HG03135 (cell line): ENCODE measurements around the gene GMCL2.
"Not testable (repeated sequence)": the region's sequence is repeated elsewhere in the genome, so short reads cannot be mapped to it uniquely, and the experiment has no call there.

Experiments
- ATAC-seq: cut with Tn5 transposase; IDR thresholded peaks from one replicate; pipeline ENCODE4 v1.9.1; 2021; ENCODE audit warnings: mild to moderate bottlenecking, moderate library complexity; ENCODE audit not compliant: unreplicated experiment

GMCL2 gene

GRCh38 chr5:178207183-178207916 is 20.2 kb upstream of the GMCL2 start:
- no peak for ATAC-seq

DNA sequence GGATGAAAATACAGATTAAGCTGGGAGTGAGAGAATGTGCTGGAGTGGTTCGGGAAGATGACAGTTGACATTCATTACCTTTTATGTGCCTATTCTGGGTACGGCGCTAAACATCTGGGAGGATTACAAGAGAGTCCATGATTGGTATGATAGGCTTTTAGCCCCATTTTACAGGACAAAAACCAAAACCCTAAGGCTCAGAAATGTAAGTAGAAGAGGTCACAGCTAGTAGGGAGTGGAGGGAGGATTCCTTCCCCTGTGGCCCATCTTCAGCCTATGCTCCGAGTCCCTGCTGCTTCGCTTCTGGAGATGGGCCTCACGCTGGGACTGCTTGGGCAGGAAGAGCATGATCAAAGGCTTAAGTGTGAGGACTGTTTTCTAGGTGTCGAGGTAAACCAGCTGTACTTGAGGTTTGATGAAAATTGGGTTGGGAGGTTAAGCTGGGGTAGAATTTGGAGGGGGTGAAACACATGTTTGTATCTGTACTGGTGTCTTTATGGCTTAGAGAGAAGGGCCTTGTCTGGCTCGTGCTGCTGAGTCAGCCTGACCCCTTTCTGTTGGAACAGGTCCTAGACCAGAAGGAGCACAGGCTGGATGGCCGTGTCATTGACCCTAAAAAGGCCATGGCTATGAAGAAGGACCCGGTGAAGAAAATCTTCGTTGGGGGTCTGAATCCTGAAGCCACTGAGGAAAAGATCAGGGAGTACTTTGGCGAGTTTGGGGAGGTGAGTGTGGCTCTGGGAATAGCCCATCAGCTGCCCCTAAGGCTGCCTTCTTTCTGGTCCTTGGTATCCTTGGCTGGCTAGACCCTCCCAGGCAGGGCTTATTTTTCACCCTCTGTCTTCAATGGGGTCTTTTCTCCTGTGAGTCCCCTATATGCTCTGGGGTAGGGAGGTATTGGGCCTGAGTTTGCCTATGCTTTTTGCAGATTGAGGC is 19.3 kb upstream of the GMCL2 start:
- ATAC-seq = no peak

DNA sequence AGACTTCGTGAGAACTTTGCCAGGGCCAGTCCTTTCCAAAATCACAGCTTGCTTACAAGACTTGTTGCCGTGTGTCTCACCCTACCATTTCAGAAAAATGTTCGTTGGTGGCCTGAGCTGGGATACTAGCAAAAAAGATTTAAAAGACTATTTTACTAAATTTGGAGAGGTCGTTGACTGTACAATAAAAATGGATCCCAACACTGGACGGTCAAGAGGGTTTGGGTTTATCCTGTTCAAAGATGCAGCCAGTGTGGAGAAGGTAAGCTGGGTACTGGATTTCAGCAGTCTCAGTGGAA is 18.5 kb upstream of the GMCL2 start:
- ATAC-seq = no peak

GRCh38 chr5:178204935-178205748 is 18.0 kb upstream of the GMCL2 start:
- ATAC-seq = peak; percentile 59

- peak; percentile 82 for ATAC-seq
Measured at GRCh38 chr5:178204182-178204934, 17.2 kb upstream of the GMCL2 start, which contains the start of gene HNRNPAB. Gene HNRNPAB (plus strand): TSS chr5:178204533. CDS start chr5:178204838, 305 bp downstream.

GRCh38 chr5:178203670-178204181 is 16.6 kb upstream of the GMCL2 start:
- peak; percentile 5 for ATAC-seq

DNA sequence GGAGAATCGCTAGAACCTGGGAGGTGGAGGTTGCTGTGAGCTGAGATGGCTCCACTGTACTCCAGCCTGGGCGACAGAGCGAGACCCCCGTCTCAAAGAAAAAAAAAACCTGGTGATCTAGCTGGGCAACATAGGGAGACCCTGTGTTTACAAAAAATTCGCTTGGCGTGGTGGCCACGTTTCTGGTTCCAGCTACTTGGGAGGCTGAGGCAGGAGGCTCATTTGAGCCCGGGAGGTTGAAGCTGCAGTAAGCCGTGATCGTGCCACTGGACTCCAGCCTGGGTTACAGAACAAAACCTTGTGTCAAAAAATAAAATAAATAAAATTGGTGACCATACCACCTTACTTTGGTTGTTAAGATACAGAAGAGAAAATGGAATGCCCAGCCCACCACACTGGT is 15.4 kb upstream of the GMCL2 start:
- ATAC-seq = no peak

DNA sequence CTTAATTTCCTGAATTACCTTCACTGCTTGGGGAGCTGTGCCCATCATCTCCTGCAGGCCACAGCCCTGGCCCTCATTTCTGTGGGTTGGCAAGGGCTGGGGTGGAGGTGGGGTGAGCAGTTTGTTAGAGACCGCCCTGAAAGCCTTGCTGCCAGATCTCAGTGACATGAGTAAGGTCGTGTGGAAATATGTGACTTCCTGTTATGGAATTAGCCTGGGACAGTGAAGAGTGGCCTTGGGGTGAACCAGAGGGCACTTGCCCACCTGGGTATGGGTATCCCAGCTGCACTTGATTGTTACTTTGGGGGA is 14.7 kb upstream of the GMCL2 start:
- no peak for ATAC-seq

DNA sequence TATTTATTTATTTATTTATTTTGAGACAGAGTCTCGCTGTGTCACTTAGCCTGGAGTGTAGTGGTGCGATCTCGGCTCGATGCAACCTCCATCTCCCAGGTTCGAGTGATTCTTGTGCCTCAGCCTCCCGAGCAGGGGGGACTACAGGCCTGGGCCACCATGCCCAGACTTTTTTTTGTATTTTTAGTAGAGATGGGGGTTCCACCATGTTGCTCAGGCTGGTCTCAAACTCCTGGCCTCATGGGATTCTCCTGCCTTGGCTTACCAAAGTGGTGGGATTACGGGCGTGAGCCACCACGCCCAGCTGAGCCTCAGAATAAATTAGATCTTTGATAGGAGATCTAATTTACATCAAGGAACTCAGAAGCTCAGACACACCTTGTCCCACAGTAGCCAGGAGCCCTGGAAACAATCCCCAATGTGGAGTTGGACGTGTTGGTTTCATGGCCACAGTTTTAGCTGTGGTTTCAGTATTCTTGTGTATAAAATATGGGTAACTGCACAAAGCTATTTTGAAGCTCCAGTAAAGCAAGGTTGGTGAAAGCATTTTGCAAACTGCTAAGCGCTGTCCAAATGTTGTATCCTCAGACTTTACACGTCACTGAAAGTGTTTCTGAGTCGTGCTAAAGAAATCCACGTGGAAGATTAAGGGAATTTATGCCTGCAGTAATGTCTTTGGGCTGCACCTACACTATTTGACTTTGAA is 14.2 kb upstream of the GMCL2 start:
- ATAC-seq = no peak

- no peak for ATAC-seq
Measured at GRCh38 chr5:178199581-178200434, 12.6 kb upstream of the GMCL2 start.

- no peak for ATAC-seq
Measured at GRCh38 chr5:178198706-178199105, 11.5 kb upstream of the GMCL2 start.

DNA sequence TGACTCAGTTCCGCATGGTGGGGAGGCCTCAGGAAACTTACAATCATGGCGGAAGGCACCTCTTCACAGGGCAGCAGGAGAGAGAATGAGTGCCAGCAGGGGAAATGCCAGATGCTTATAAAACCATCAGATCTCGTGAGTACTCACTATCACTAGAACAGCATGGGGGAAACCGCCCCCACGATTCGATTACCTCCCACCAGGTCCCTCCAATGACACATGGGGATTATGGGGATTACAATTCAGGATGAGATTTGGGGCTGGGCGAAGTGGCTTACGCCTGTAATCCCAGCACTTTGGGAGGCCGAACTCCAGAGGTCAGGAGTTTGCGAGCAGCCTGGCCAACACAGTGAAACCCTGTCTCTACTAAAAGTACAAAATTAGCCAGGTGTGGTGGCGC is 11.0 kb upstream of the GMCL2 start:
- ATAC-seq = not testable (repeated sequence)

DNA sequence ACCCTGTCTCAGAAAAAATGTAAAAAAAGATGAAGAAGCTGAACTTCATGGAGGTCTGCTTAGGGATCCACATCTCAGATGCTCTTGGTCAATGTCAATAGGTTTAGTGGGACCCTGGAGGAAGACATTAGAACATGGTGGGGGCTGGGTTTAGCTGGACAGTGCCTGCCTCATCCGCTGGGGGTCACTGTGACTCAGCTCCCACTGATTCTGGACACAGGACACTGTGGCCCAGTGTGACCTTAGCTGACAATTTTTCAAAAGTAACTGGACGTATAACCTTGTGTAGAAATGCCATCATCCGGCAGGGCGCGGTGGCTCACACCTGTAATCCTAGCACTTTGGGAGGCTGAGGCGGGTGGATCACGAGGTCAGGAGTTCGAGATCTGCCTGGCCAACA is 9.8 kb upstream of the GMCL2 start:
- no peak for ATAC-seq

DNA sequence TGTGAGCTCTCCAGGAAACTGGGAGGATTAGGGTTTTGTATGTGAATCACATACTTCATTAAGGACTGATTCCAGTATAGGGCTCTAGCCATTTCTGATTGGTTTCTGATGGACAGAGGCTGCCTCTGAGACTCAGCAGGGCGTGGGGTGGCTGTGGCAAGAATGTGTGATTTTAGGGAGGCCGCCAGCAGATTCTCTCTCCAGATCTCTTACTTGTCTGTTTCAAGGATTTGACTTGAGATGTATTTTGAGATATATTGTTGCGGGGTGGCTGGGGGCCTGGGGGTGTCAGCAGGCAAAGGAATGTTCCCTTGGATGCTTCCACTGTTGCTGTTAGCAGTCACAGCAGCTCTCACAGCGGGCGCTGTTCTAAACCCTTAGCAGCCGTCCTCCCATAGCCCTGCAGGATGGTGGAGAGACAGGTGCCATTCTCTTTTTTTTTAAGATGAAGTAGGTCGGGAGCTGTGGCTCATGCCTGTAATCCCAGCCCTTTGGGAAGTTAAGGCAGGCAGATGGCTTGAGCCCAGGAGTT is 9.2 kb upstream of the GMCL2 start:
- no peak for ATAC-seq

DNA sequence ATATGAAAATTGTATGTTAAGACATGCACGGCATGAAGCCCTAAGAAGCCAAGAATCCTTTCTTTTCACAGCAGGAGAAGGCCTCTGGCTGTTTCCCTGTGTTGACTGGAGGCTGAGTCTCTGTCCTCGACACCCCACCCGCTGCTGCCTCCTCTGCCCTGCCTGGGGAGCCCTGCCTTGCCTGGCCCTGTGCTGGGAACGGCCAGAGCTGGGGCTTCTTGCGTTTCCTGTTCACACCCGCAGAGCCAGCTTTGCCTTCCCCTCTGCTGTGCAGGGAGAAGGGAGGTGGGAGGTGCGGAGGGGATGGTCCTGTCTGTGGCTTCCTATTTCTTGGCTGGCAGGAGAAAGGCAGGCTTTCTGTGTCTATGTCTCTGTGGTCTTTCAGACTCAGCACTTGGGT is 6.9 kb upstream of the GMCL2 start:
- no peak for ATAC-seq

- no peak for ATAC-seq
Measured at GRCh38 chr5:178193251-178193809, 6.2 kb upstream of the GMCL2 start.

DNA sequence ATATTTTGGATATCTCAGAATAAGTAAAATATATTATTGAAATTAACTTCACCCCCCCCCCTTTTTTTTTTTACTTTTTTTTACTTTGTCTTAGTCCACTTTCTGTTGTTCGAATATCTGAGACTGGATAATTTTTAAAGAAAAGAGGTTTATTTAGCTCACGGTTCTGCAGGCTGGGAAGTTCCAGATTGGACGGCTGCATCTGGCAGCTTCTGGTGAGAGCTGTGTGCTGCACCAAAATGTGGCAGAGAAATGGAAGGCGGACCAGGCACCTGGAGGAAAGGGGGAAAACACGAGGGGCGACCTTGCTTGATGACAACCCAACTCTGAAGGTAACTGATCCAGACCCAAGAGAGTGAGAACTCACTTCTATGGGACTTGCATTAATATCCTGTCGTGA is 5.6 kb upstream of the GMCL2 start:
- ATAC-seq = no peak

DNA sequence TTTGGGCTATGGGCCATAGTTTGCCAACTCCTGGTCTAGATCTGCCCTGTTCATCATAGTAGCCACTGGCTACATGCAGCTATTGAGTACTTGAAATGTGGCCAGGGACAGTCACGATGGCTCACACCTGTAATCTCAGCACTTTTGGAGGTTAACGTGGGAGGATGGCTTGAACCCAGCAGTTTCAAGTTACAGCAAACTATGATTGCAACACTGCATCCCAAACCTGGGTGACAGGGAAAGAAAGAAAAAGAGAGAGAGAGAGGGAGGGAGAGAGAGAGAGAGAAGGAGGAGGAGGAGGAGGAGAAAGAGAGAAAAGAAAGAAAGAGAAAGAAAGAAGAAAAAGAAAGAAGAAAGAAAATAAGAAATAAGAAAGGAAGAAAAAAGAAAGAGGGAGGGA is 5.1 kb upstream of the GMCL2 start:
- no peak for ATAC-seq
